Measurements from ENCODE around the gene RAB11FIP4.

Gene RAB11FIP4

GRCh38 chr17:31509805-31510177 lies 118.3 kb downstream of the RAB11FIP4 start:
- TF ChIP-seq POLR2AphosphoS5 (IDR thresholded peaks at IDR 0.05; ENCODE audit: borderline replicate concordance, low read depth, low read length) (no peak), EZH2 (IDR thresholded peaks at IDR 0.05) (no peak), FOXP2 (optimal IDR thresholded peaks at IDR 0.05; ENCODE audit: control extremely low read depth, extremely low read length, insufficient read depth) (no peak)
- H3K27ac ChIP-seq, result no peak overlapping the region
- H3K9ac ChIP-seq (ENCODE audit: insufficient read length), result no peak overlapping the region
- no peaks in the 10 kb centered on the region for H3K9me3 ChIP-seq (ENCODE audit: low read depth, low read length)
- no peaks in the 10 kb centered on the region for H3K36me3 ChIP-seq (ENCODE audit: insufficient read depth, low read length)
- no peak for DNase-seq (ENCODE audit: low read depth, low spot score)
- H3K4me3 ChIP-seq, result no peak overlapping the region

GRCh38 chr17:31510308-31511194 lies 119.1 kb downstream of the RAB11FIP4 start:
- Histone ChIP-seq H3K4me3 (no peak overlapping the region), H3K36me3 (ENCODE audit: insufficient read depth, low read length) (no peaks in the 10 kb centered on the region), H3K9me3 (ENCODE audit: low read depth, low read length) (no peaks in the 10 kb centered on the region), H3K27ac (no peak overlapping the region), H3K9ac (ENCODE audit: insufficient read length) (no peak overlapping the region)
- DNase-seq (ENCODE audit: low read depth, low spot score), result no peak
- TF ChIP-seq POLR2AphosphoS5 (IDR thresholded peaks at IDR 0.05; ENCODE audit: borderline replicate concordance, low read depth, low read length) (no peak), FOXP2 (optimal IDR thresholded peaks at IDR 0.05; ENCODE audit: control extremely low read depth, extremely low read length, insufficient read depth) (no peak), EZH2 (IDR thresholded peaks at IDR 0.05) (no peak)

GRCh38 chr17:31511195-31511578 lies 119.7 kb downstream of the RAB11FIP4 start:
- Histone ChIP-seq H3K9me3 (ENCODE audit: low read depth, low read length) (no peaks in the 10 kb centered on the region), H3K4me3 (no peak overlapping the region), H3K36me3 (ENCODE audit: insufficient read depth, low read length) (no peaks in the 10 kb centered on the region), H3K9ac (ENCODE audit: insufficient read length) (no peak overlapping the region), H3K27ac (no peak overlapping the region)
- DNase-seq (ENCODE audit: low read depth, low spot score), result no peak
- no peak for TF ChIP-seq EZH2 (IDR thresholded peaks at IDR 0.05)
- TF ChIP-seq POLR2AphosphoS5 (IDR thresholded peaks at IDR 0.05; ENCODE audit: borderline replicate concordance, low read depth, low read length), result no peak
- TF ChIP-seq FOXP2 (optimal IDR thresholded peaks at IDR 0.05; ENCODE audit: control extremely low read depth, extremely low read length, insufficient read depth), result no peak

GRCh38 chr17:31511580-31511979 lies 120.1 kb downstream of the RAB11FIP4 start:
- Histone ChIP-seq H3K9me3 (ENCODE audit: low read depth, low read length) (no peaks in the 10 kb centered on the region), H3K9ac (ENCODE audit: insufficient read length) (no peak overlapping the region), H3K36me3 (ENCODE audit: insufficient read depth, low read length) (no peaks in the 10 kb centered on the region), H3K27ac (no peak overlapping the region), H3K4me3 (no peak overlapping the region)
- no peak for TF ChIP-seq EZH2 (IDR thresholded peaks at IDR 0.05)
- no peak for TF ChIP-seq POLR2AphosphoS5 (IDR thresholded peaks at IDR 0.05; ENCODE audit: borderline replicate concordance, low read depth, low read length)
- no peak for TF ChIP-seq FOXP2 (optimal IDR thresholded peaks at IDR 0.05; ENCODE audit: control extremely low read depth, extremely low read length, insufficient read depth)
- no peak for DNase-seq (ENCODE audit: low read depth, low spot score)

GRCh38 chr17:31512104-31512740 lies 120.7 kb downstream of the RAB11FIP4 start:
- Histone ChIP-seq H3K9ac (ENCODE audit: insufficient read length) (no peak overlapping the region), H3K27ac (no peak overlapping the region), H3K4me3 (no peak overlapping the region), H3K36me3 (ENCODE audit: insufficient read depth, low read length) (no peaks in the 10 kb centered on the region), H3K9me3 (ENCODE audit: low read depth, low read length) (no peaks in the 10 kb centered on the region)
- TF ChIP-seq EZH2 (IDR thresholded peaks at IDR 0.05) (no peak), FOXP2 (optimal IDR thresholded peaks at IDR 0.05; ENCODE audit: control extremely low read depth, extremely low read length, insufficient read depth) (no peak), POLR2AphosphoS5 (IDR thresholded peaks at IDR 0.05; ENCODE audit: borderline replicate concordance, low read depth, low read length) (no peak)
- DNase-seq (ENCODE audit: low read depth, low spot score), result no peak

- Histone ChIP-seq H3K4me3 (no peak overlapping the region), H3K9me3 (ENCODE audit: low read depth, low read length) (no peaks in the 10 kb centered on the region), H3K27ac (no peak overlapping the region), H3K9ac (ENCODE audit: insufficient read length) (no peak overlapping the region), H3K36me3 (ENCODE audit: insufficient read depth, low read length) (no peaks in the 10 kb centered on the region)
- no peak for DNase-seq (ENCODE audit: low read depth, low spot score)
- TF ChIP-seq FOXP2 (optimal IDR thresholded peaks at IDR 0.05; ENCODE audit: control extremely low read depth, extremely low read length, insufficient read depth) (no peak), EZH2 (IDR thresholded peaks at IDR 0.05) (no peak), POLR2AphosphoS5 (IDR thresholded peaks at IDR 0.05; ENCODE audit: borderline replicate concordance, low read depth, low read length) (no peak)
Observed at GRCh38 chr17:31512796-31513195, 121.3 kb downstream of the RAB11FIP4 start.

- DNase-seq (ENCODE audit: low read depth, low spot score), result no peak
Observed at GRCh38 chr17:31513731-31514427, 122.4 kb downstream of the RAB11FIP4 start.

GRCh38 chr17:31515267-31515666 lies 123.8 kb downstream of the RAB11FIP4 start:
- no peak for TF ChIP-seq EZH2 (IDR thresholded peaks at IDR 0.05)
- no peak for TF ChIP-seq POLR2AphosphoS5 (IDR thresholded peaks at IDR 0.05; ENCODE audit: borderline replicate concordance, low read depth, low read length)
- no peak for TF ChIP-seq FOXP2 (optimal IDR thresholded peaks at IDR 0.05; ENCODE audit: control extremely low read depth, extremely low read length, insufficient read depth)
- Histone ChIP-seq H3K9me3 (ENCODE audit: low read depth, low read length) (no peaks in the 10 kb centered on the region), H3K27ac (no peak overlapping the region), H3K4me3 (no peak overlapping the region), H3K9ac (ENCODE audit: insufficient read length) (no peak overlapping the region), H3K36me3 (ENCODE audit: insufficient read depth, low read length) (no peaks in the 10 kb centered on the region)
- DNase-seq (ENCODE audit: low read depth, low spot score), result no peak

More at GRCh38 chr17:31513731-31514427, 122.4 kb downstream of the RAB11FIP4 start:
- Histone ChIP-seq H3K36me3 (ENCODE audit: insufficient read depth, low read length) (no peaks in the 10 kb centered on the region), H3K9me3 (ENCODE audit: low read depth, low read length) (no peaks in the 10 kb centered on the region), H3K9ac (ENCODE audit: insufficient read length) (no peak overlapping the region), H3K27ac (no peak overlapping the region), H3K4me3 (no peak overlapping the region)
- TF ChIP-seq EZH2 (IDR thresholded peaks at IDR 0.05) (no peak), POLR2AphosphoS5 (IDR thresholded peaks at IDR 0.05; ENCODE audit: borderline replicate concordance, low read depth, low read length) (no peak), FOXP2 (optimal IDR thresholded peaks at IDR 0.05; ENCODE audit: control extremely low read depth, extremely low read length, insufficient read depth) (no peak)

Measured in SK-N-MC (cell line).